Dendritic cell treated with granulocyte-macrophage colony-stimulating factor and Interleukin-4, amounts not matched to agents 40 ng/mL and 50 ng/mL, for 4 days (primary cell): ENCODE measurements around the gene SREK1.
"Not testable (repeated sequence)": the region's sequence is repeated elsewhere in the genome, so short reads cannot be mapped to it uniquely, and the experiment has no call there.

ENCODE experiments used
- H3K27ac Mint-ChIP-seq: one replicate; pipeline ENCODE4 v1.8.0; 2022; ENCODE audit warnings: mild to moderate bottlenecking, mixed read lengths
- H3K27me3 Mint-ChIP-seq: one replicate; pipeline ENCODE4 v1.8.0; 2022; ENCODE audit warnings: mild to moderate bottlenecking, mixed read lengths
- H3K36me3 Mint-ChIP-seq: one replicate; pipeline ENCODE4 v1.8.0; 2022; ENCODE audit warnings: low read depth, mixed read lengths
- H3K4me1 Mint-ChIP-seq: one replicate; pipeline ENCODE4 v1.8.0; 2022; ENCODE audit warnings: low read depth, mixed read lengths
- H3K4me3 Mint-ChIP-seq: one replicate; pipeline ENCODE4 v1.8.0; 2022; ENCODE audit warnings: mild to moderate bottlenecking, moderate library complexity, mixed read lengths
- H3K9me3 Mint-ChIP-seq: one replicate; pipeline ENCODE4 v1.8.0; 2022; ENCODE audit warnings: mixed read lengths
- intact Hi-C: fragments of 100-400 bp; cut with micrococcal nuclease; formaldehyde crosslinking; loops from one replicate; pipeline ENCODE4 v1.15.0; 2022

Gene SREK1

DNA sequence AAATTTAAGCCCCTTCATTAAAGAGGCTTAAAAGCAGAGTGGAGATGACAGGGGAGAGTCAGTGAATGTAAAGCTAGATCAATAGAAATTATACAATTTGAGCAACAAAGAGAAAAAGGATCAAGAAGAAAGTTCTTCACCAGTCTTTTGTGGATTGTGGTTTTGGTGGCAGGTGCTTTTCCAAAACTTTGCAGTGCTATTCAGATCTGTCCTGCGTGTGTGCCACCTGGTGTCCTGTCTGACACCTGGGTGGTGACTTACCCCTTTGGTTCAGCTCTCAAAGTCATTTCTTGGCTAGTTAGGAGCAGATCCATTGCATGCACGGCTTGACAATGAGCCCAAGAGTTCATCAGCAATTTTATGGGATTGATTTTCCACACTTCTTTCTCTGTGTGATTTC, 69.4 kb downstream of the SREK1 start:
- Mint-ChIP-seq H3K9me3 (no peaks in the 10 kb centered on the region), H3K27me3 (no peaks in the 10 kb centered on the region), H3K4me1 (no peaks in the 10 kb centered on the region), H3K4me3 (no peak overlapping the region), H3K36me3 (no peaks in the 10 kb centered on the region), H3K27ac (no peak overlapping the region)
- intact Hi-C loops: no loop called here

DNA sequence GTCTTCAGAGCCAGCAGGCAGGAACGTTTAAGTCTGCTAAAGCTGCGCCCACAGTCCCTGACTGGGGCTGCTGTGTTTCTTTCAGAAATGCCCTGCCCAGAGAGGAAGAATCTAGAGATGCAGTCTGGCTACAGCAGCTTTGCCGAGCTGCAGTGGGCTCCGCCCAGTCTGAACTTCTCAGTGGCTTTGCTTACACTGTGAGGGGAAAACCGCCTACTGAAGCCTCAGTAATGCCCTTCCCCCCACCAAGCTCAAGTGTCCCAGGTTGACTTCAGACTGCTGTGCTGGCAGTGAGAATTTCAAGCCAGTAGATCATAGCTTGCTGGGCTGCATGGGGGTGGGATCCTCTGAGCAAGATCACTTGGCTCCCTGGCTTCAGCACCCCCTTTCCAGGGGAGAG, 78.4 kb downstream of the SREK1 start:
- intact Hi-C loops: no loop called here
- Mint-ChIP-seq H3K36me3 (no peaks in the 10 kb centered on the region), H3K27ac (no peak overlapping the region), H3K9me3 (no peaks in the 10 kb centered on the region), H3K4me3 (no peak overlapping the region), H3K27me3 (peaks cover 1% of the 10 kb centered on the region), H3K4me1 (no peaks in the 10 kb centered on the region)

DNA sequence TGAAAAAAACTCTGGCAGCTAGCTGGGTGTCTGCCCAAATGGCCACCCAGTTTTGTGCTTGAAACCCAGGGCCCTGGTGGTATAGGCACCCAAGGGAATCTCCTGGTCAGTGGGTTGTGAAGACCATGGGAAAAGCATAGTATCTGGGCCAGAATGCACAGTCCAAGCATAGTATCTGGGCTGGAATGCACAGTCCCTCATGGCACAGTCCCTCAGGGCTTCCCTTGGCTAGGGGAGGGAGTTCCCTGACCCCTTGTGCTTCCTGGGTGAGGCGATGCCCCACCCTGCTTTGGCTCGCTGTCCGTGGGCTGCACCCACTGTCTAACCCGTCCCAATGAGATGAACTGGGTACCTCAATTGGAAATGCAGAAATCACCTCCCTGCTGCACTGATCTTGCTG, 78.8 kb downstream of the SREK1 start:
- H3K36me3 Mint-ChIP-seq, H3K27ac Mint-ChIP-seq, H3K27me3 Mint-ChIP-seq, H3K4me1 Mint-ChIP-seq, H3K4me3 Mint-ChIP-seq, H3K9me3 Mint-ChIP-seq, intact Hi-C loops: not testable (repeated sequence)

DNA sequence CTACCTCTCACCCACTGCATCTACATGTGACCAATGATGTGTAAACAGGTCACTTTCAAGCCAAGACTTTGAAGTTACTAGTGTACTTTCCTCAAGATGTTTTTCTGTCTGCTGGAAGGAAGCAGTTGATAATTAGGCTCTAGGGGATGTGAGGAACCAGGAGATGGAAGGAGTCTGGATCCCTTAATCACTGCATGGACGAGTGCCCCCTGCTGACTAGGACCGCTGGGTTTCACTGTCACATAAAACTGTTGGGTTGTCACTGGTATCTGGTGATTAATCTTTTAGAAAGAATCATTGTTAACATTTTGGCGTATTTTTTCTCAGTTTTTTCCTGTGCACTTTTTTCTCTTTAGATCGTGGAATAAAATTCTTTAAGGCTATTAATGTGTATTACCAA, 79.5 kb downstream of the SREK1 start:
- H3K27ac Mint-ChIP-seq: no peak overlapping the region
- H3K36me3 Mint-ChIP-seq: no peaks in the 10 kb centered on the region

DNA sequence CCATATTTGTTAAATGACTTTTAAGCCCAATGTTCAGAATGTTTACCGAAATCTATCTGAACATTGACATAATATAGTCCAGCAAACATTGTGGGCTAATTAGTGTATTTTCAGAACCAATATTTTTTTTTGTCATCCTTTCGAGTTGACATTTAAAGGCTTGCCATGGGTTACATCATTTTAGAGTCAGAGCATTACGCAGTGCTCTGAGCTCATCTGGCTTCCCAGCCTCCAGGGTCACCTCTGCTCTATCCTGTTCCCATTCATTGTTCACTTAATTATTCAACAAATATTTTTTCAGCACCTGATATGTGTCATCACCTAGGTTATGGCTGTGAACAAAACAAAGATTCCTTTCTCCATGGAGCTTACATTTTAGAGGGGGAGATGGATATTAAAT, 80.2 kb downstream of the SREK1 start:
- no peaks in the 10 kb centered on the region for H3K9me3 Mint-ChIP-seq
- peaks cover 1% of the 10 kb centered on the region for H3K27me3 Mint-ChIP-seq
- intact Hi-C loops: no loop called here
- no peak overlapping the region for H3K4me3 Mint-ChIP-seq
- no peaks in the 10 kb centered on the region for H3K36me3 Mint-ChIP-seq
- no peak overlapping the region for H3K27ac Mint-ChIP-seq
- H3K4me1 Mint-ChIP-seq: no peaks in the 10 kb centered on the region

More for the DNA sequence above, 79.5 kb downstream of the SREK1 start:
- intact Hi-C loops: no loop called here
- Mint-ChIP-seq H3K9me3 (no peaks in the 10 kb centered on the region), H3K4me3 (no peak overlapping the region), H3K27me3 (peaks cover 1% of the 10 kb centered on the region), H3K4me1 (no peaks in the 10 kb centered on the region)

DNA sequence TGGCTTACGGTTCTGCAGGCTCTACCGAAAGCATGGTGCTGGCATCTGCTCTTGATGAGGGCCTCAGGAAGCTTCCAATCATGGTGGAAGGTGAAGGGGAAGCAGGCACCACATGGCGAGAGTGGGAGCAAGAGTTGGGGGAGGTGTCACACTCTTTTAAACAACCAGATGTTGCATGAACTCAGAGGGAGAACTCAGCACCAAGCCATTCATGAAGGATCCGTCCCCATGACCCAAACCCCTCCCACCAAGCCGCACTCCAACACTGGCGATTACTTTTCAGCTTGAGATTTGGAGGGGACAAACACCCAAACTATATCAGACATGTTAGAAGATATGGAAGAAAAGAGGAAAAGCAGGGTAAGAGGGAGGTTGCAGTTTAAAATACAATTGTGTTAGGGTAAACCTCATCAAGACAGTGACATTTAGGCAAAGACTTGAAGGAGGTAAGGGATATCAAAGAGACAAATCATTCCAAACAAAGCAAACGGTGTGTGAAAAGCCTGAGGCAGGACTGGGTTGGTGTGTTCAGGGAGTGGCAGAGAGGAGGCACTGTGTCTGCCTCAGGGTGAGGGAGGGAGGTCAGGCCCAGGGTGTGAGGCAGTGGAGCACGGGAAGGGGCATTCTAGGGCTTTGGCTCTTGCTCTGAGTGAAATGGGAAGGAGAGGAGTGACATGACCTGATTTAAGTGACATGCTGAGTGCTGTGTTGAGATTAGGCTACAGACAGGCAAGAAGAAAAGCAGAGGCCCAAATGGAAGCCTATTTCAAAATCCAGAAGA, 80.9 kb downstream of the SREK1 start:
- H3K36me3 Mint-ChIP-seq: no peaks in the 10 kb centered on the region
- intact Hi-C loops: no loop called here
- peaks cover 1% of the 10 kb centered on the region for H3K27me3 Mint-ChIP-seq
- H3K9me3 Mint-ChIP-seq: no peaks in the 10 kb centered on the region
- no peak overlapping the region for H3K27ac Mint-ChIP-seq
- no peak overlapping the region for H3K4me3 Mint-ChIP-seq
- no peaks in the 10 kb centered on the region for H3K4me1 Mint-ChIP-seq

DNA sequence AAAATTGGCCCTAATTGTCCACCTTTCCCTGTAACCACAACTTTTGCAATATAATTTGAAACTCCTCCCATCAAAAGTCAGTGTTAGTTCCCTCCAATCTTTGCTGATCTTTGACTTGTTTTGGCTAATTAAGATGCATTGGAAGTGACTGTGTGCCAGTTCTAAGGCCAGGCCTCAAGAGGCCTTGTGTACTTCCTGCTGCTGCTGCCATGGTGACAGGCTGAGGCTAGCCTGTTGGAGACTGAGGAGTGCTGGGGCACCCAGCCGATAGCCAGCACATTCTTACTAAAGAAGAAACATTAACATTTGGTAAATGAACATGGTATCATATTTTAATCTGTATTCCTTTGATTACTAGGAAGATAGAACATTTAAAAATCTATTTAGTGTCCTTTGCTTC, 86.5 kb downstream of the SREK1 start:
- no peak overlapping the region for H3K27ac Mint-ChIP-seq
- no peaks in the 10 kb centered on the region for H3K9me3 Mint-ChIP-seq
- no peaks in the 10 kb centered on the region for H3K36me3 Mint-ChIP-seq
- no peaks in the 10 kb centered on the region for H3K4me1 Mint-ChIP-seq
- no peaks in the 10 kb centered on the region for H3K27me3 Mint-ChIP-seq
- H3K4me3 Mint-ChIP-seq: no peak overlapping the region
- intact Hi-C loops: no loop called here

DNA sequence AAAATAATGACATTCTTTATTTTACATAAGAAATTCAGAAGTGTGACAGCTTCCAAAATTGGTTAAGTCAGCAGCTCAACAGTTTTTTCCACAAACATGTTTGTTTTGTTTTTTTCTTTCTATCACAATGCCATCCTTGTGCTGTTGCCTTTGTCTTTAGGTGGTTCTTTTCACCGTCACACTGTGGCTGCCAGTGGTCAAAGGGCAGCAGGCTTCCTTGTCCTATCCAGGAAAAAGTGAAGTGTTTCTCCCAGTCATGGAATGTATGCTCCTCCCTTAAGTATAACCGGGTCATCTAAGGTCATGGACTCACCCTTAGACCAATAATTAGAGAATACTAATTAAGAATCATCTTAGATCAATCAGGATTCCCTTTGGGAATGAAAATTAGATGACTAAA, 87.4 kb downstream of the SREK1 start:
- Mint-ChIP-seq H3K4me3 (no peak overlapping the region), H3K9me3 (no peaks in the 10 kb centered on the region), H3K27me3 (no peaks in the 10 kb centered on the region), H3K36me3 (no peaks in the 10 kb centered on the region), H3K27ac (no peak overlapping the region), H3K4me1 (no peaks in the 10 kb centered on the region)
- intact Hi-C loops: no loop called here

DNA sequence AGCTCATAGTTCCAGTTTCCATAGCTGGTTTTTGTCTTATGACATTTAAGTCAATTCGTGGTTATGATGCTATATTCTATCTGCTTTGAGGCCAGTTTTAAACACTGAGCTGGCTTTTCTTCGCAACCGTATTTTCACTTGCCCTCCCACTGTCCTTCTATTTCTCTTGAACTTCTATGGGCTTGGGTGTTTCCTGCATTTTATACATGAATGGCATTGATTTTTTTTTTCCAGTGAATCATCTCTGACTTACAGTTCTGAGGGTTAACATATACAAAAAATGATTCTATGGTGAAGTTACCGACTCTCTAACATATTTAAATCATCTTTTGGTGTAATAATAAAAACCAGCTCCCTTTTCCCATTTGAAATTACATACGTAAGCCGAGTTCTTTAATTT, 88.2 kb downstream of the SREK1 start:
- Mint-ChIP-seq H3K27me3 (no peaks in the 10 kb centered on the region), H3K9me3 (no peaks in the 10 kb centered on the region), H3K36me3 (no peaks in the 10 kb centered on the region), H3K27ac (no peak overlapping the region), H3K4me1 (no peaks in the 10 kb centered on the region), H3K4me3 (no peak overlapping the region)
- intact Hi-C loops: no loop called here

DNA sequence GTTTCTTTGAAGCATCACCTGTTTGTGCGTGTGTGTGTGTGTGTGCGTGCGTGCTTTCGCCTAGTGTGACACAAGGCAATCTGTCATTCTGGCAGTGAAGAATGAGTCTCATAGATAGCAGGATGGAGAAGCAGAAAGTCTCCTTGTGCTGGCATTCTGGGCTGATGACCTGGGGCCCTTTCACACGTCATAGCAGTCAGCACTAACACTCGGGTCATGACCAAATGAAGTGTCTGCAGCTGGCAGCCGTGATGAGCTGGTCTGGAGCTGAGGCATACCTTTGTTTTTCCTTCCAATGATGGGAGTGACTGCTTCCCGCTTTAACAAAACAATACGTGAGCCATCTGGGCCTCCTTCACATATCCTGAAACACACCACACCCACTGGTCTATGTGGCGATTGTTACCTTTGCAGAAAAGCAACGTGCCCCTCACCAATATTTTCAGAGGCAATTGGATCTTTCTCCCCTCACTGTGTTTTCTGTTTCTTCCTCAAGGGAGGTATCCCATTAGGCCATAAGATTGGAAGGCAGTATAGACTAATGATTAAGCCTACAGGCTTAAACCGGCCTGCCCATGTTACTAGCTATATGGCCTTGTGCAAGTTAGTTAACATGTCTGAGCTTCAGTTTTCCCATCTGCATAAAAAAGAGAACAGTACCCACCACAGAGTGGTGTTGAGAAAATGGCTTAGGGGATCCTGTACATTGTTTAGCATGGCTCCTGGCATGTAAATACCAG, 88.8 kb downstream of the SREK1 start:
- intact Hi-C loops: no loop called here
- Mint-ChIP-seq H3K36me3 (no peaks in the 10 kb centered on the region), H3K27me3 (peaks cover 2% of the 10 kb centered on the region), H3K9me3 (no peaks in the 10 kb centered on the region), H3K4me1 (no peaks in the 10 kb centered on the region), H3K4me3 (no peak overlapping the region), H3K27ac (no peak overlapping the region)
